ENCODE data around the gene GOPC.
"Not testable (repeated sequence)": the region's sequence is repeated elsewhere in the genome, so short reads cannot be mapped to it uniquely, and the experiment has no call there.

GOPC gene

GRCh38 chr6:117602151-117602898, at the start of gene GOPC:
Gene GOPC, minus strand, starts transcription at chr6:117602511. Its CDS starts 223 bp downstream, at chr6:117602288.
- peak; percentile 98 for DNase-seq (ENCODE audit: low read depth)
- H3K4me3 ChIP-seq (ENCODE audit: low read length) = peak within 1 kb of the TSS; percentile 91
- TF ChIP-seq, protein P1, sequence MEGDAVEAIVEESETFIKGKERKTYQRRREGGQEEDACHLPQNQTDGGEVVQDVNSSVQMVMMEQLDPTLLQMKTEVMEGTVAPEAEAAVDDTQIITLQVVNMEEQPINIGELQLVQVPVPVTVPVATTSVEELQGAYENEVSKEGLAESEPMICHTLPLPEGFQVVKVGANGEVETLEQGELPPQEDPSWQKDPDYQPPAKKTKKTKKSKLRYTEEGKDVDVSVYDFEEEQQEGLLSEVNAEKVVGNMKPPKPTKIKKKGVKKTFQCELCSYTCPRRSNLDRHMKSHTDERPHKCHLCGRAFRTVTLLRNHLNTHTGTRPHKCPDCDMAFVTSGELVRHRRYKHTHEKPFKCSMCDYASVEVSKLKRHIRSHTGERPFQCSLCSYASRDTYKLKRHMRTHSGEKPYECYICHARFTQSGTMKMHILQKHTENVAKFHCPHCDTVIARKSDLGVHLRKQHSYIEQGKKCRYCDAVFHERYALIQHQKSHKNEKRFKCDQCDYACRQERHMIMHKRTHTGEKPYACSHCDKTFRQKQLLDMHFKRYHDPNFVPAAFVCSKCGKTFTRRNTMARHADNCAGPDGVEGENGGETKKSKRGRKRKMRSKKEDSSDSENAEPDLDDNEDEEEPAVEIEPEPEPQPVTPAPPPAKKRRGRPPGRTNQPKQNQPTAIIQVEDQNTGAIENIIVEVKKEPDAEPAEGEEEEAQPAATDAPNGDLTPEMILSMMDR (conservative IDR thresholded peaks at IDR 0.05; ENCODE audit: low read length) = peak; percentile 35

DNA sequence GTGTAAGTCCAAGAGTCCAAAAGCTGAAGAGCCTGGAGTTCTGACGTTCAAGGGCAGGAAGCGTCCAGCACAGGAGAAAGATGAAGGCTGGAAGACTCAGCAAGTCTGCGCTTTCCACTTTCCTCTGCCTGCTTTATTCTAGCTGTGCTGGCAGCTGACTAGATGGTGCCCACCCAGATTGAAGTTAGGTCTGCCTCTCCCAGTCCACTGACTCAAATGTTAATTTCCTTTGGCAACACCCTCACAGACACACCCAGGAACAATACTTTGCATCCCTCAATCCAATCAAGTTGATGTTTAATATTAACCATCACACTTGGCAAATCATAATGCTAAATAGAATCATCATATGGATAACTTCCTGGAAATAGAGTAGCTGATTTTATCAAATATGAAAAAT, 49.7 kb upstream of the GOPC start:
- not testable (repeated sequence) for H3K4me3 ChIP-seq (ENCODE audit: low read length); DNase-seq (ENCODE audit: low read depth)

DNA sequence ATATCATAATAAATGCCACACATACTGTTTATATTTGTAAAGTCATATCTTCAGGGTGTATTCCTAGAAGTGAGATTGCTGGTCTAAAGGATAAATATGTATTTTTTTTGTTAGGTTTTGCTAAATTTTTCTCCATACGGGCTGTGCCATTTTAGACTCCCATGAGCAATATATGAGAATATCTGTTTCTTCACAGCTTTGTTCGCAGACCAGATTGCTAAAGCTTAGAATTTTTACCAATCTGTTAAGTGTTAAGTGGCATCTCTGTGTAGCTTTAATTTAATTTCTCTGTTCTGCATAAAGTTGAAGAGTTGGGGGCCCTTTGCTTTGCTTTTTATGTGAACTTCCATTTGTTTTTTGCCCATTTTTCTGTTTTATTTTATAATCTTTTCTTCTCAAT, 40.7 kb upstream of the GOPC start:
- DNase-seq (ENCODE audit: low read depth) = no peak
- TF ChIP-seq, protein P1 (conservative IDR thresholded peaks at IDR 0.05; ENCODE audit: low read length) = no peak
- no peak overlapping the region for H3K4me3 ChIP-seq (ENCODE audit: low read length)

DNA sequence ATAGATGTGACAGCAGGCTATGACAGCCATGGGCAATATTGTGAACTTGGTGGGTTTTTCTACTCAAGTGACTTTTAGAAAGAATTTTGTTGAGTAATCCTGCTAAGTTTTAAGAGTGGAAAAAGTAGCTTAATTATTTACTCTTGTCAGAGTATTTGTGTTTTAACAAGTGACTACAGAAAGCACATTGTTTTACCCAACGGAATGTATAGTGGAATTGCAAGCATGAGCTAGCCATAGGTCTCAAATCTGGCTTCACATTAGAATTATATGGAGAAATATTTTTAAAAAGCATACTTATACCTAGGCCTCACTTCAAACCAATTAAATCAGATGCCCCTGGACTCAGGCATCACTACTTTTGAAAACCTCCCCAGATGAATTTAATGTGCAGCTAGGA, 35.5 kb upstream of the GOPC start:
- no peak overlapping the region for H3K4me3 ChIP-seq (ENCODE audit: low read length)
- no peak for DNase-seq (ENCODE audit: low read depth)
- TF ChIP-seq, protein P1 (conservative IDR thresholded peaks at IDR 0.05; ENCODE audit: low read length) = no peak

DNA sequence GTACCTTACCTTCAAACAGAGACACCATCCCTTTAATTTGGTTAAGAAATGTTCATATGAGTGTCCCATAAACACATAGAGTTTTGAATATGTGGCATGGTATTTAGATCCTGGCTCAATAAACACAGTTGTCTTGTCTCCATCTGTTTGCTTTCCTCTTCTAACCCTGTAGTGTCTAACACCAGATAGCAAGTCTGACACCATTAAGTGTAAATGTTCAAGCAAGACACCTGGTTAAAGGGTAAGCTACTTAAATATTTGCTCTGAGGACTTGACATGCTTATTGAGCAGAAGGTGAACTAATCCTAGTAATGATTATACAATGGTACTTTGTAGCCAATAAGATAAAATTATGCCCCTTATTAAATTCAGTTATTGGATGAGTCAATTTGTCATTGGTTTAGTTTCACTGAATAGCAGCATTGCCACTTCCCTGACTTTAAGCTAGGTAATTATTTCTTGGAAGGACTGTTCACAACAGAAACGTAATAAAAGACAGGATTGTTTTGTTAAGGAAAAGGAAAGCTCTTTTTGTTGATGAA, 26.9 kb upstream of the GOPC start:
- no peak for DNase-seq (ENCODE audit: low read depth)
- TF ChIP-seq, protein P1 (conservative IDR thresholded peaks at IDR 0.05; ENCODE audit: low read length) = no peak
- no peak overlapping the region for H3K4me3 ChIP-seq (ENCODE audit: low read length)

DNA sequence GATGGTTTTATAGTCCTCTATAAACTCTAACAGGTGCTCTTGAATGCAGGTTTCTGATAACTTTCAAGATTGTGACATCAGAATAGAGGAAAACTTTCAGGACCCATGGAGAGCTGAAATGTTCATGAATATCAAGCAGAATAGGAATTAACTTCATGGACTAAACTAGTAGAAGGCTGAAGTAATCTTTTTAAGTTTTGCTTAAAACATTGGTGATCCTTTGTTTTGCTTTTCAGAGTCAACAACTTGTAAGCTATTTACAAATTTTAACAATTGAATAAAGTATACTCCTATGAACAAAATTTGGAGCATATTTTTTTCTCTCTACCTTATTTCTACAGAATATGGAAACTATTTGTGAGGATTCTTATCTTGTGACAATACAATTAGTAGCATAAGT, 25.2 kb upstream of the GOPC start:
- DNase-seq (ENCODE audit: low read depth) = no peak
- TF ChIP-seq, protein P1 (conservative IDR thresholded peaks at IDR 0.05; ENCODE audit: low read length) = no peak

DNA sequence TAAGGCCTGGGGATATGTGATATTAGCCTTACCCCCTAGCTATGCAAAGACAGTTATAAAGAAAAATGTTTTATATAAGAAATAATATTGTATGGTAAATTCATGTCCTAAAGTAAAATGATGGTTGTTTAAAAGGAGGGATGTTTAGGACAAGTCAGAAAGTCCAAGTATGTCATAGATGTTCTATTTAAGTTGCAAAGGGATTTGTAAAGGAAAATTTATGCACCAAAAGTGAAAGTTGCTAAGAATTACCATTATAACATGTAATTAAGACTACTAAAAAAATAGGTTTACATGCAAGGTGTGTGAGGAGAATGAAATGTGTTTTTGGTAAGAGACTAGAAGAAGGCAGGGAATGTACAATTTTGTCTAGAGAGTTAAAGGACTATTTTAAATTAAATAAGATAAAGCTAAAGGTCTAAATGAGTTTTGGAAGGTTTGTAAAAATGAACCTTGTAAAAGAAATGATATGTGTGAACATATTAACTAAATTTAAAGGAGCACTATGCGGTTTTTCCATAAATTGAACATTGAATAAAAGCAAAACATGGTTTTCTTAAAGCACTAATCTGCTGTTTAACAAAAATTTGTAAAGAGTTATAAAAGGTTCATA, 22.7 kb upstream of the GOPC start:
- H3K4me3 ChIP-seq (ENCODE audit: low read length) = no peak overlapping the region
- TF ChIP-seq, protein P1 (conservative IDR thresholded peaks at IDR 0.05; ENCODE audit: low read length) = no peak
- no peak for DNase-seq (ENCODE audit: low read depth)

More for the DNA sequence above, 25.2 kb upstream of the GOPC start:
- no peak overlapping the region for H3K4me3 ChIP-seq (ENCODE audit: low read length)
